HCT116 (cell line): ENCODE measurements around the gene HACE1.

Experiments used
- ATF3 ChIP-seq: IDR thresholded peaks from 2 replicates; pipeline ENCODE4 v1.6.1; 2012
- CEBPB ChIP-seq: IDR thresholded peaks from 2 replicates; pipeline ENCODE4 v1.6.1; 2012; ENCODE audit warnings: low read depth
- CTCF ChIP-seq, 3 experiments: fragments of 200-600 bp in 1 of 3; sonication (generic) in 1 of 3; IDR thresholded peaks in 2 of 3; conservative IDR thresholded peaks in 1 of 3; 2 replicates each; pipeline ENCODE4 v1.5.1; 2012 to 2017; ENCODE audit warnings: low read depth in 2 of 3, low read length in 2 of 3, antibody characterized with exemption in 1 of 3, borderline replicate concordance in 1 of 3, control low read depth in 1 of 3, mild to moderate bottlenecking in 1 of 3, mixed read lengths in 1 of 3, mixed run types in 1 of 3, moderate library complexity in 1 of 3; ENCODE audit not compliant: insufficient read depth in 1 of 3
- EGR1 ChIP-seq: IDR thresholded peaks from 2 replicates; pipeline ENCODE4 v1.6.1; 2012; ENCODE audit warnings: low read depth
- EZH2 ChIP-seq: fragments of 200-600 bp; sonication (generic); IDR thresholded peaks from 2 replicates; pipeline ENCODE4 v1.6.1; 2017; ENCODE audit warnings: antibody characterized with exemption, mixed run types
- POLR2A ChIP-seq: IDR thresholded peaks from 2 replicates; pipeline ENCODE4 v1.7.0; 2011; ENCODE audit warnings: borderline replicate concordance; ENCODE audit not compliant: insufficient read depth, insufficient read length; ENCODE audit errors: extremely low read depth
- POLR2AphosphoS5 ChIP-seq: IDR thresholded peaks from 2 replicates; pipeline ENCODE4 v1.6.1; 2011; ENCODE audit warnings: mild to moderate bottlenecking, low read depth, low read length, moderate library complexity
- RAD21 ChIP-seq: IDR thresholded peaks from 2 replicates; pipeline ENCODE4 v1.6.1; 2012; ENCODE audit warnings: low read depth, mild to moderate bottlenecking
- REST ChIP-seq: IDR thresholded peaks from 2 replicates; pipeline ENCODE4 v1.6.1; 2012; ENCODE audit warnings: low read depth
- SIN3A ChIP-seq: IDR thresholded peaks from 2 replicates; pipeline ENCODE4 v1.6.1; 2012; ENCODE audit warnings: low read depth
- SP1 ChIP-seq: IDR thresholded peaks from 2 replicates; pipeline ENCODE4 v1.6.1; 2012; ENCODE audit warnings: low read depth
- TCF7L2 ChIP-seq: IDR thresholded peaks from 2 replicates; pipeline ENCODE4 v1.7.0; 2011; ENCODE audit warnings: borderline replicate concordance, inconsistent platforms; ENCODE audit not compliant: insufficient read depth, insufficient read length; ENCODE audit errors: extremely low read depth
- YY1 ChIP-seq: IDR thresholded peaks from 2 replicates; pipeline ENCODE4 v1.6.1; 2011; ENCODE audit warnings: low read length, low read depth, moderate library complexity, mild to moderate bottlenecking; ENCODE audit not compliant: insufficient replicate concordance; ENCODE audit errors: extremely low read depth
- ZNF274 ChIP-seq: fragments of 200-500 bp; sonication (Bioruptor generic); IDR thresholded peaks from 2 replicates; pipeline ENCODE4 v1.6.1; 2014; ENCODE audit warnings: mild to moderate bottlenecking, low read depth, low read length, inconsistent platforms

- TF ChIP-seq CTCF (IDR thresholded peaks at IDR 0.05 in 2 of 3, conservative IDR thresholded peaks at IDR 0.05 in 1 of 3; ENCODE audit: borderline replicate concordance in 1 of 3, insufficient read depth in 1 of 3, low read depth in 2 of 3, low read length in 2 of 3) (no peak), RAD21 (no peak), TCF7L2 (no peak), EZH2 (no peak), ZNF274 (no peak), POLR2A (no peak), ATF3 (no peak), REST (no peak), POLR2AphosphoS5 (no peak), EGR1 (no peak), SIN3A (no peak), YY1 (no peak), CEBPB (peak; percentile 66), SP1 (no peak)
Measured at GRCh38 chr6:104795363-104795762, 64.4 kb downstream of the HACE1 start.
